HG02759 (cell line): ENCODE measurements around the gene CCDC9.
"Not testable (repeated sequence)": the region's sequence is repeated elsewhere in the genome, so short reads cannot be mapped to it uniquely, and the experiment has no call there.

Source experiments
- ATAC-seq: cut with Tn5 transposase; IDR thresholded peaks from one replicate; pipeline ENCODE4 v1.9.1; 2021; ENCODE audit warnings: mild to moderate bottlenecking, moderate library complexity; ENCODE audit not compliant: unreplicated experiment

CCDC9 gene

DNA sequence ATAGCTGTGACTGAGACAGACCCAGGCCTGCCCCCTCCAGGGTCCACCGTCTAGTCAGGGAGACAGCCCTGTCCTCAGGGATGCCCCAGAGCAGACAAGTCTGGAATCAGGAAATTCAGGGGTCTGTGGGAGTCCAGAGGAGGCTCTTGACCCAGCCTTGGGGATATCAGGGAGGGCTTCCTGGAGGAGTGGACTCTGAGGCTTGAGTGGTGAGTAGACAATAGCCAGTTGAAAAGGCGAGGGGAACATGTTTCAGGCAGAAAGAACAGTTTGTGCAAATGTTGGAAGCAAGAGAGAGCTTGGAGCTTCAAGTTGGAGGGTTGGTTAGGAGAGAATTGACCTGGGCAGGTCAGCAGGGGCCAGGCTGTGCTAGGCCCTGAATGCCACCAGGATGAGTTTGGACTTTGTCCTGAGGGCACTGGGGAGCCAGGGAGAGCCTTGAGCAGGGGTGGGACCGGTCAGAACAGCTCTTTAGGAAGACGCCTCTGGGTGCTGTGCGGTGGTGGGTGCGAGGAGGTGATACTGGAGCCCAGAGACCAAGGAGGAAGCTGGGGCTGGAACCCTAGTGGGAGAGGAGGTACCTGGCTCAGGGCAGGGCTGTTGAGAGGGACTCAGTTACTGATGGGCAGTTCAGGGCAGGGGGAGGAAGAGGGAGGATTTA is 2.7 kb downstream of the CCDC9 start:
- no peak for ATAC-seq

DNA sequence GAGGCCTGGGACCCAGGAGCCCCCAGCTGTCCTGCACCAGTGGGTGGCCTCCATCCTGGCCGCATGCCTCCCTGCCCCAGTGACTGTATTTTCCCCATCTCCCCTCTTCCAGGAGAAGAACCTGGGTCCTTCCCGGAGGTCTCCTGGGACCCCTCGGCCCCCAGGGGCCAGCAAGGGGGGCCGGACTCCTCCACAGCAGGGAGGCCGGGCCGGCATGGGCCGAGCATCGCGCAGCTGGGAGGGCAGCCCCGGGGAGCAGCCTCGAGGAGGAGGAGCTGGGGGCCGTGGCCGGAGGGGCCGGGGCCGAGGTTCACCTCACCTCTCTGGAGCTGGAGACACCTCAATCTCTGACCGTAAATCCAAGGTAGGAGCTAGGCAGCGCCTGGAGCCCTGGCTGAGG is 4.2 kb downstream of the CCDC9 start:
- no peak for ATAC-seq

DNA sequence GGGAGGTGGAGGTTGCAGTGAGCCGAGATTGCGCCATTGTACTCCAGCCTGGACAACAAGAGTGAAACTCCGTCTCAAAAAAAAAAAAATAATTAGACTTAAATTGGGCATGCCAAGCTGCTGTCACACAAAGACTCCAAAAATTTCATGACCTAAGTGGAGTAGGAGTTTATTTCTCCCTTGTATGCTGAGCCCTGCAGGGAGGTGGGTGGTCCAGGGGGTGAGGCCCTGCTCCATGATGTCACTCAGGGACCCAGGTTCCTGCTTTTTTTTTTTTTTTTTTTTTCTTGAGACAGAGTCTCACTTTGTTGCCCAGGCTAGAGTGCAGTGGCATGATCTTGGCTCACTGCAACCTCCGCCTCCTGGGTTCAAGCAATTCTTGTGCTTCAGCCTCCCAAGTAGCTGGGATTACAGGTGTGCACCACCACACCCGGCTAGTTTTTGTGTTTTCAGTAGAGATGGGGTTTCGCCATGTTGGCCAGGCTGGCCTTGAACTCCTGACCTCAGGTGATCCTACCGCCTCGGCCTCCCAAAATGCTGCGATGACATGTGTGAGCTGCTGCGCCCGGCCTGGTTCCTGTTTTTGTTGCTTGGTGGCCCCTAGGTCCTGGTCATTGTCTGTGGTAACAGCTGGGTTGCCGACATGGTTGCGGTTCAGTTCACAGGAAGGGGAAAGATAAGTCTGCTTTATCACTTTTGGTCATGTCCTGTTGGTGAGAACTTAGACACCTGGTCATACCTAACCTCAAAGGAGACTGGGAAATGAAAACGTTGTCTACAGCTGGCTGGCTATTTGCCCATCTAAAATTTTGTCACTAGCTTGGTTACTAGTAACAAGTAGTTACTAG is 5.8 kb downstream of the CCDC9 start:
- ATAC-seq = peak; percentile 75

- no peak for ATAC-seq
These were observed 8.3 kb downstream of the CCDC9 start for GRCh38 chr19:47264629-47265028.

- ATAC-seq = no peak
These were observed 10.1 kb downstream of the CCDC9 start for GRCh38 chr19:47266401-47266941.

DNA sequence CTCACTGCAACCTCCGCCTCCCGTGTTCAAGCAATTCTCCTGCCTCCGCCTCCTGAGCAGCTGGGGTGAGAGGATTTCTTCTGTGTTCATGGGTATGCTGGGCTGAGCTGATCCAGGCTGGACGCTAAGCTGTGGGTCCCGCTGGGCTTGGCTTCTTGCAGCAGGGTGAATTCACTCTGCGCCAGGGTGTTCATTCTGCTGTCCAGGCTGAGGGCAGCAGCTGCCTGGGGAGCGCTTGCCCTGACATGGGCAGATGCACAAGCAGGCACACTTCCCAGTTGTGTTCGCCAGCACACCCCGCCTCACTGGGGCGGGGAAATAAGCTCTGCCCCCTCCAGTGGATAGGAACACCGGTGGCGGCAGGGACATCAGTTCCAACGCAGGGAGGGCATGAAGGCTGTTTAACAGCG is 11.0 kb downstream of the CCDC9 start:
- ATAC-seq = no peak

DNA sequence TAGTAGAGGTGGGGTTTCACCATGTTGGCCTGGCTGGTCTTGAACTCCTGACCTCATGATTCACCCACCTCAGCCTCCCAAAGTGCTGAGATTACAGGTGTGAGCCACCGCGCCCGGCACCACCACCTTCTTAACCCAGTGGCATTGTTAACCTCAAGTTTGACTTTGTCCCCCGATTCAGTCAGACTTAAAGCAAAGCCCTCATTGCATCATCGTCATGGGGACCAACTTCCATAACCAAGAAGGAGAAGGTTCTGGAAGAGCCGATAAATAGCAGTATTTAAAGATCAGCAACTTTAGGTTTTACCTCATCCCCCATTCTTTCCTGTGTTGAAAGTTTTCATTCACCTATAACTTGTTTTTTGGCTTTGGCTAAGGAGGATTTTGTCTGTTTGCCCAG is 11.7 kb downstream of the CCDC9 start:
- ATAC-seq = no peak

- ATAC-seq = no peak
These were observed 13.3 kb downstream of the CCDC9 start for GRCh38 chr19:47269596-47269995.

- ATAC-seq = no peak
These were observed 14.1 kb downstream of the CCDC9 start for GRCh38 chr19:47270408-47270807.

DNA sequence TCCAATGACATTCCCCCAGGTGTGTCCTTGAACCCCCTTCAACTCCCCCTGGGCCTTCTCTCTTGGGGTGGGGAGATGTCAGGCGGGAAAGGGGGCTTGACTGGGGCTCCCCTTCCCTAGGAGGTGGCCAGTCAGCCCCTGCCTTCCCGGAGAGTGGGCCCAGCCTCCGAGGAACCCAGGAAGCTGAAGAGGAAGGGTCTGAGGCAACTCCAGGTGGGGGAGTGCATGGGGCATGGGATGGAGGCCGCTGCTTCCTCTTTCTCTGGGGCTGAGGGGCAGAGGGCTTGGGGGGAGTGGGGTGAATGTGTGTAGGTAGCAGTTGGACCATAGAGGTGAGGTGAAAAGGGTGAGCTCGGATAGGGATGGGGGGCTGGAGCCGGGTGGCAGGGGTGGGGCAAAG is 15.6 kb downstream of the CCDC9 start:
- no peak for ATAC-seq

GRCh38 chr19:47272448-47273312 is 16.4 kb downstream of the CCDC9 start:
- ATAC-seq = no peak

- ATAC-seq = peak; percentile 55
These were observed 17.2 kb downstream of the CCDC9 start for GRCh38 chr19:47273313-47274070.

DNA sequence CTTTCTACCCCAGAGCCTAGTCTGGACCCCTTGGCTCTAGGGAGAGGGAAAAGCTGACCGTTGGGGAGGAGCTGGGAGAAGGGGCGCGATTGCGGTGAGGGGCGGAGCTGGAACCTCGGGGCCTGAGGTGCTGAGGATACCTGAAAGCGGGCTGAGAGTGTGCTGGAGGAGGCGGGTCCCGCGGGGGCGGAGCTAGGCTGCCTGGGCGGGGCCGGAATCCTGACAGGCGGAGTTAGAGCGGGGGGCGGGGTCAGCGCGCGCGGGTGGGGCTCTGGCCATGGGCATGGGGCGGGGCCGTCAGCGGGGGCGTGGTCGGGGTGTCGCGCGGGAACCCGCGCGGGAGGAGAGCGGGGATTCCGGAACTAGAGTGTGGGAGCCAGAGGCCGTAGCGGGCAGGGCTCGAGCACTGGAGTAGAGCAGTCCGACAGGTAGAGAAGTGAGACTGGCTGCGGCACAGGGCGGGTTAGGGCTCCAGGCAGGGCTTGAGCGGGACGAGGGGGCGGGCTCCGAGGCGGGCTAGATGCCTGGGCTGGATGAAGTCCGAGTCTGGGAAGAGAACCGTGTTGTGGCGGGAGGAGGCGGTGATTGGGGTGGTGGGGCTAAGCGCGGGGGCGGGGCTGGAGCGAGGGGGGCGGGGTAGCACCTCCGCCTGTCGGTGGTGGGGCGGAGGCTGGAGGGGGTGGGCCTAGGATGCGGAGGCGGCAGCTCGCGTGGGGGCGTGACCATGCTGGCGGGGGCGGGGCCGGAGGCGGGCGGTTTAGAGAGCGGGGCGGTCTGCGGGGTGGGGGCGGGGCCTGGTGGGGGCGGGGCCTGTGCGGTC is 18.0 kb downstream of the CCDC9 start, which contains the start of gene INAFM1:
INAFM1 (plus strand) TSS at position 815 of the 820 bp plus-strand sequence. CDS start 35 bp downstream, outside the sequence.
- peak; percentile 57 for ATAC-seq

DNA sequence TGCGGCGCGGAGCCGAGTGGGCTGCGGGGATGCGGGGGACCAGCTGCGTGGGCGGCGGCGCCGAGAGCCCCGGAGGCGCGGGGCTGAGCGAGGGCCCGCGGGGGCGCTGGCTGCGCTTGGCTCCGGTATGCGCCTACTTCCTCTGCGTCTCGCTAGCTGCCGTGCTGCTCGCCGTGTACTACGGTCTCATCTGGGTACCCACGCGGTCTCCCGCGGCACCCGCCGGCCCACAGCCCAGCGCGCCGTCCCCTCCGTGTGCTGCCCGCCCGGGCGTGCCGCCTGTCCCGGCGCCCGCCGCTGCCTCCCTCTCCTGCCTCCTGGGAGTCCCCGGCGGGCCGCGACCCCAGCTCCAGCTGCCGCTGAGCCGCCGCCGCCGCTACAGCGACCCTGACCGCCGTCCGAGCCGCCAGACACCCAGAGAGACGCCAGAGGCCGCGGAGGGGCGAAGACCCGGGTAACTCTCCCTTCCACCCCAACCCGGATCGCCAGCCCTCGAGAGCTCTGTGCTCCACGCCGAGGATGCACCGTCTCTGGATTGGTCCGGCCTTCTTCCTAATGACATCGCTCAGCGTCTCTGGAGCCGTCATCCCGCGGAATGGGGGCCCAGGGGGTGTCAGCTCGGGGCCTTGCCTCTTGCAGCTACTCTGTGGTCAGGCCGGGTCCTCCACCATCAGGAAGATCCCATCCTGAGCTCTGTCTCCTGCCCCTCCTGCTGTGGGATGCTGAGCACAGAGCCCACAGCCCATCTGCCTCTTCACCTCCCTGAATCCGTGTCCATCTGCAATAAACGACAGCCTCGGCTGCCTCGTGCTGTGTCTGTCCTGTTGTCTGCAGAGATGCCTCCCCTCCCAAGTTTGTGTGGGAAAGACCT is 18.8 kb downstream of the CCDC9 start:
- peak; percentile 28 for ATAC-seq

DNA sequence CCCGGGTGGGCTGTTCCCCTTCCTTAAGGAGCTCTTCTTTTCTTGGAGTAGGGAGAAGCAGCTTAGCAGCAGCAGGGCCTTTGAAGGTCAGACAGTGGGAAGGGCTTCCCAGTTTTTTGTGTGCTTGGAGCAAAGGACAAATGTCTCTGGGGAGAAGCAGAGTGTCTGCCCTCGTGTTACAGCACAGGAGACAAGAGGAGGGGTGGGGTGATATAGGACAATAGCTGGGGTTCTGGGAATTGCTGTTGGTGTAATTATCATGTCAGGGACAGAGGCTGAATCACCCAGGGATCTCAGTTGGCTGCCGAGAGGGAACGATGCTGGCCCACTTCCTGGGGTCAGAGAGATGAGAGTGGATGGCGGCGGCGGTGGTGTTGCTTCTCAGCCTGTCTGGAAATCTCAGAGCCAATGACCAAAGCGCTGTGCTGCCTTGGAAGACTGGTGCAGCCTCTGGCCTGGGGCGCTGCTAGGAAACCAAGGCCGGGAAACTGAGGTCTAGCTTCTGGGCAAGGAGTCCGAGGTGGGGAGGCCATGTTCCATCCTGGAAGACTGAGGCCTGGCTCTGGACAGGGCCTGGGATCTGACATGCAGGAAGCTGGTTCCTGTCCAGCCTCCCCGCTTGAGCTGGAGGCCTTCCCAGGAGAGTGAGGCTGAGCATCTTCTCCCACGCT is 19.6 kb downstream of the CCDC9 start:
- ATAC-seq = no peak

- not testable (repeated sequence) for ATAC-seq
These were observed 20.2 kb downstream of the CCDC9 start for GRCh38 chr19:47276513-47276912.

DNA sequence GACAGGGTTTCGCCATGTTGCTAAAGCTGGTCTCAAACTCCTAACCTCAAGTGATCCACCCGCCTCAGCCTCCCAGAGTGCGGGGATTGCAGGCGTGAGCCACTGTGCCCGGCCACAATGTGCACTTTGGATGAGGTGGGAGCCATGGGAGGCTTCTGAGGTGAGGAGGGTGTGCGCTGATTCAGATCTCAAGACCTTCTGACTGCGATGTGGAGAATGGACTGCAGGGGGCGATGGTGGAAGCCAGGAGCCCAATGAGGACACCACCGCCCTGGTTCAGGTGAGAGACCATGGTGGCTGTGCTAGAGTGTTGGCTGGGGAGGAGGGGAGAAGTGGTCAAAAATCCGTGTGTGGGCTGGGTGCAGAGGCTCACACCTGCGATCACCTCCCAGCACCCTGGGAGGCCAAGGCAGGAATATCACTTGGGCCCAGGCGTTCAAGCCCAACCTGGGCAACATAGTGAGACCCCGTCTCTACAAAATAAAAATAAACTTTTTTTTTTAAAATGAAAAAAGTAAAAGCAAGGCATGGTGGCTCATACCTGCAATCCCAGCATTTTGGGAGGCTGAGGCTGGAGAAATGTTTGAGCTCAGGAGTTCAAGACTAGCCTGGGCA is 24.0 kb downstream of the CCDC9 start:
- no peak for ATAC-seq
